HCT116 (cell line): ENCODE data around the gene FAM114A1. TPM values are rescaled to one million over a fixed set of nuclear protein-coding genes. Genes with fewer than 3 reads are reported as not detected.

ENCODE experiments used
- ATAC-seq: fragments of 200-7000 bp; cut with Tn5 transposase; 2 replicates; pipeline ENCODE4 v1.9.1; 2020; ENCODE audit warnings: mild to moderate bottlenecking, moderate library complexity
- BruUV-seq: library from RNA; stranded (reverse); fragments of 400-500 nt; replicated peaks from 2 replicates; lab custom pipeline; 2021; lab: Mats Ljungman, UMichigan
- CTCF ChIA-PET: fragments of 300-600 bp; sonication (Branson Sonifier 250); formaldehyde crosslinking; loops from one replicate; lab custom pipeline; 2021; ENCODE audit warnings: antibody characterized with exemption; lab: Charles Lee
- POLR2A ChIA-PET: fragments of 300-600, 350-600 bp; sonication (Branson Sonifier 250); formaldehyde crosslinking; loops from one replicate; lab custom pipeline; 2021; ENCODE audit warnings: antibody characterized with exemption; lab: Charles Lee
- RAD21 ChIA-PET, 2 experiments: fragments of 300-600 bp; sonication (Branson Sonifier 250); formaldehyde crosslinking; loops; one replicate each; lab custom pipeline; 2023; ENCODE audit warnings: low total read pairs in 2 of 2; ENCODE audit not compliant: uncharacterized antibody in 2 of 2, unreplicated experiment in 2 of 2, low non-redundant PET in 1 of 2; lab: Charles Lee
- DNase-seq: peaks from one replicate; pipeline ENCODE4 v3.0.0-alpha.2; 2010; ENCODE audit warnings: low read depth, low spot score
- H2AFZ ChIP-seq: fragments of 200-600 bp; shearing (Covaris generic), sonication (generic); 2 replicates; pipeline ENCODE4 v1.6.1; 2017; ENCODE audit warnings: low read depth, mixed run types, mixed read lengths, antibody characterized with exemption, low read length; ENCODE audit not compliant: poor library complexity, severe bottlenecking
- H3K27ac ChIP-seq: 2 replicates; pipeline ENCODE4 v1.5.1; 2012; ENCODE audit warnings: low read depth, low read length
- H3K27me3 ChIP-seq: fragments of 200-600 bp; sonication (generic); 2 replicates; pipeline ENCODE4 v1.6.1; 2016; ENCODE audit warnings: mixed run types, low read length, mixed read lengths; ENCODE audit not compliant: insufficient read depth
- H3K36me3 ChIP-seq, 2 experiments: fragments of 200-500 bp in 1 of 2; fragments of 200-600 bp in 1 of 2; sonication (Bioruptor generic) in 1 of 2; sonication (generic) in 1 of 2; 2 replicates each; pipeline versions ENCODE4 v1.5.1 to v1.6.1; 2014 to 2016; ENCODE audit warnings: low read length in 2 of 2, inconsistent platforms in 1 of 2, mixed read lengths in 1 of 2, mixed run types in 1 of 2; ENCODE audit not compliant: insufficient read depth in 2 of 2, control insufficient read depth in 1 of 2
- H3K4me1 ChIP-seq, 2 experiments: fragments of 200-600 bp in 1 of 2; sonication (generic) in 1 of 2; 2 replicates each; pipeline versions ENCODE4 v1.5.1 to v1.6.1; 2012 to 2017; ENCODE audit warnings: low read length in 2 of 2, inconsistent platforms in 1 of 2, mild to moderate bottlenecking in 1 of 2, mixed read lengths in 1 of 2, mixed run types in 1 of 2, moderate library complexity in 1 of 2; ENCODE audit not compliant: insufficient read depth in 2 of 2, control insufficient read depth in 1 of 2
- H3K4me2 ChIP-seq: fragments of 200-600 bp; sonication (generic); 2 replicates; pipeline ENCODE4 v1.6.1; 2017; ENCODE audit warnings: mixed run types, low read length, mixed read lengths
- H3K4me3 ChIP-seq, 2 experiments: fragments of 200-600 bp in 1 of 2; sonication (generic) in 1 of 2; replicated peaks in 1 of 2; 2 replicates each; pipeline ENCODE4 v1.5.1; 2011 to 2016; ENCODE audit warnings: low read length in 2 of 2, control low read depth in 1 of 2, low read depth in 1 of 2, mild to moderate bottlenecking in 1 of 2, mixed read lengths in 1 of 2, mixed run types in 1 of 2
- H3K79me2 ChIP-seq: fragments of 200-600 bp; sonication (generic); 2 replicates; pipeline ENCODE4 v1.6.1; 2017; ENCODE audit warnings: mild to moderate bottlenecking, mixed run types, low read length, moderate library complexity, mixed read lengths; ENCODE audit not compliant: insufficient read depth
- H3K9ac ChIP-seq: fragments of 200-600 bp; sonication (generic); 2 replicates; pipeline ENCODE4 v1.6.1; 2016; ENCODE audit warnings: low read length, mixed read lengths
- H3K9me2 ChIP-seq: fragments of 200-600 bp; sonication (generic), shearing (Covaris generic); 2 replicates; pipeline ENCODE4 v1.6.1; 2017; ENCODE audit warnings: mixed run types, mild to moderate bottlenecking, moderate library complexity; ENCODE audit not compliant: insufficient read depth
- H3K9me3 ChIP-seq, 2 experiments: fragments of 200-500 bp in 1 of 2; fragments of 200-600 bp in 1 of 2; sonication (Bioruptor generic) in 1 of 2; sonication (generic) in 1 of 2; 2 replicates each; pipeline ENCODE4 v1.6.1; 2014 to 2017; ENCODE audit warnings: low read length in 2 of 2, mixed read lengths in 2 of 2, inconsistent platforms in 1 of 2, low read depth in 1 of 2, mild to moderate bottlenecking in 1 of 2, mixed run types in 1 of 2, moderate library complexity in 1 of 2; ENCODE audit not compliant: control insufficient read depth in 1 of 2, insufficient read depth in 1 of 2
- H4K20me1 ChIP-seq: fragments of 200-600 bp; sonication (generic), shearing (Covaris generic); 2 replicates; pipeline ENCODE4 v1.6.1; 2017; ENCODE audit warnings: mixed run types, mild to moderate bottlenecking, moderate library complexity; ENCODE audit not compliant: insufficient read depth
- ATF3 ChIP-seq: IDR thresholded peaks from 2 replicates; pipeline ENCODE4 v1.6.1; 2012
- CEBPB ChIP-seq: IDR thresholded peaks from 2 replicates; pipeline ENCODE4 v1.6.1; 2012; ENCODE audit warnings: low read depth
- CTCF ChIP-seq, 3 experiments: fragments of 200-600 bp in 1 of 3; sonication (generic) in 1 of 3; IDR thresholded peaks in 2 of 3; conservative IDR thresholded peaks in 1 of 3; 2 replicates each; pipeline ENCODE4 v1.5.1; 2012 to 2017; ENCODE audit warnings: low read depth in 2 of 3, low read length in 2 of 3, antibody characterized with exemption in 1 of 3, borderline replicate concordance in 1 of 3, control low read depth in 1 of 3, mild to moderate bottlenecking in 1 of 3, mixed read lengths in 1 of 3, mixed run types in 1 of 3, moderate library complexity in 1 of 3; ENCODE audit not compliant: insufficient read depth in 1 of 3
- EGR1 ChIP-seq: IDR thresholded peaks from 2 replicates; pipeline ENCODE4 v1.6.1; 2012; ENCODE audit warnings: low read depth
- EZH2phosphoT487 ChIP-seq: fragments of 200-600 bp; IDR thresholded peaks from 2 replicates; pipeline ENCODE4 v1.6.1; 2018; ENCODE audit warnings: antibody characterized with exemption, borderline replicate concordance
- MAX ChIP-seq: IDR thresholded peaks from 2 replicates; pipeline ENCODE4 v1.6.1; 2012
- SIN3A ChIP-seq: IDR thresholded peaks from 2 replicates; pipeline ENCODE4 v1.6.1; 2012; ENCODE audit warnings: low read depth
- ZNF274 ChIP-seq: fragments of 200-500 bp; sonication (Bioruptor generic); IDR thresholded peaks from 2 replicates; pipeline ENCODE4 v1.6.1; 2014; ENCODE audit warnings: mild to moderate bottlenecking, low read depth, low read length, inconsistent platforms
- intact Hi-C: fragments of 100-400 bp; cut with micrococcal nuclease; formaldehyde crosslinking; loops from 2 replicates; pipeline ENCODE4 v1.10.0; 2022
- total RNA-seq: library from RNA; stranded (reverse); gene quantifications from one replicate; pipeline ENCODE4 v1.2.1, GENCODE V29; 2021; ENCODE audit not compliant: unreplicated experiment

Gene FAM114A1
- total RNA-seq, 1 experiment from 2014 or later: 35.6 TPM

- Histone ChIP-seq H3K27ac (no peak overlapping the region), H3K27me3 (no peaks in the 10 kb centered on the region), H2AFZ (no peak overlapping the region)
- RAD21 ChIA-PET: no interaction called here
- TF ChIP-seq CTCF (IDR thresholded peaks at IDR 0.05 in 2 of 3, conservative IDR thresholded peaks at IDR 0.05 in 1 of 3; ENCODE audit: borderline replicate concordance in 1 of 3, insufficient read depth in 1 of 3, low read depth in 2 of 3, low read length in 2 of 3): no peak
- TF ChIP-seq EZH2phosphoT487: no peak
- no peak for TF ChIP-seq SIN3A
- no peak for TF ChIP-seq CEBPB
- no peak for TF ChIP-seq EGR1
- no peak for TF ChIP-seq ZNF274
- TF ChIP-seq ATF3: no peak
- TF ChIP-seq MAX: no peak
- TF ChIP-seq, all 23 proteins: peak for 0
- Histone ChIP-seq H3K36me3 (peaks cover 3 to 10% of the 10 kb centered on the region in 2 experiments; a peak in 2 of 4 replicates), H3K9ac (no peak overlapping the region), H3K79me2 (peaks cover 9% of the 10 kb centered on the region; the same call in 1 of the 2 replicates), H3K4me2 (no peak overlapping the region), H3K4me3 (no peak overlapping the region), H4K20me1 (no peaks in the 10 kb centered on the region), H3K4me1 (no peaks in the 10 kb centered on the region), H3K9me3 (no peaks in the 10 kb centered on the region), H3K9me2 (no peaks in the 10 kb centered on the region)
- BruUV-seq: no TSS peak
- ATAC-seq (no peak), DNase-seq (no peak)
- ChIA-PET POLR2A (no interaction called here), CTCF (interaction anchor here (0.7 kb wide), 1 partner anchor 16 kb away, joined by 3 read pairs; no protein-coding TSS in a partner anchor)
- intact Hi-C loops: no loop called here
Measured at GRCh38 chr4:38876636-38877035, 9.0 kb downstream of the FAM114A1 start.
